ENCODE data around the gene EXOC5.
A peak's percentile ranks its signal among the peaks of the same experiment; 100 is the strongest.
"Not testable (repeated sequence)": the region's sequence is repeated elsewhere in the genome, so short reads cannot be mapped to it uniquely, and the experiment has no call there.

Gene EXOC5

DNA sequence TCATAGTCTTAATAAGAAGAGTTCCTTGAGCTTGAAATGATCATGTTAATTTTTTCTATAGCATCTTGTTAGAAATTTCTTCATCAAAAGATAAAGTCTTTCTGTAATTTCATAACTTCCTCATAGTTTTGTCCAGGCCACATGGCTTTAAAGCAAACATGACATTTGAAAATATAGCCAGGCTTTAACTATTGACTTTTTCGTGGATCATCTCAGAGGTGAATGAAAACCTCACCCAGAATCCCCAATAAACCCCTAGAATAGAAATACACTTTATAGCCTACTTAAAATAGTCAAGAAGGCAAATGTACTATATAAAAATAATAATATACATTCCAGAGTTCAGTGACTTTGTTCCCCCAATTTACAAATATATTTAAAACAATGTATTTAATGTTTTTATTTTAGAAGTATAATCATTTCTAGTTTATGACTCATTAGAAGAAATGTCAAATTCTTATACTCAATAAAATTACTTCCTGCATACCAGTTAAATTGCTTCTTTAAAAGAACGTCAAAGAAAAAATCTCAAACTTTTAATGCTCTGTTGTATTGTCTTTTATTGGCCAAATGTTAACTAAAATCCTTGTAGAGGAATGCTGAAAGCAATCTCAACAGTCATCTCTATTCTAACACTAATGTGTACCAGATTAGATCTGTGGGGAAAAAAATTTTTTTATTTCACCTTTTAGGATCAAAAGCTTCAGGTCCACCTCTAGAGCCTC is 21.6 kb downstream of the EXOC5 start:
- no peak for DNase-seq

DNA sequence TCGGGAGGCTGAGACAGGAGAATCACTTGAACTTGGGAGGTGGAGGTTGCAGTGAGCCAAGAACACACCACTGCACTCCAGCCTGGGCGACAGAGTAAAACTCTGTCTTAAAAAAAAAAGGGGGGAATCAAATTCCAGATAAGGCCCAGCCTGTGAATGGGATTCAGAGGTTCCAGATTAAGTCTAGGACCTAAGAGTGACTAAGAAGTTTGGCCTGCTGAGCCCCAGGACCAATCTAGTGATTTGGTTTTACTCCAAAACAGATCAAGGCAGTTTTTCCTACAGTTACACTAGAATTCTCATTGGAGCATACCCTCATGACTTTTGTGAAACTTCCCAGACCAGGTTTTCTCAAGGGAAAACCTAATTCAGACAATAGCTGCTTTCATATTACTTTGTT is 22.8 kb downstream of the EXOC5 start:
- no peak for DNase-seq

- DNase-seq = no peak
Observed at GRCh38 chr14:57244106-57244505, 24.6 kb downstream of the EXOC5 start.

DNA sequence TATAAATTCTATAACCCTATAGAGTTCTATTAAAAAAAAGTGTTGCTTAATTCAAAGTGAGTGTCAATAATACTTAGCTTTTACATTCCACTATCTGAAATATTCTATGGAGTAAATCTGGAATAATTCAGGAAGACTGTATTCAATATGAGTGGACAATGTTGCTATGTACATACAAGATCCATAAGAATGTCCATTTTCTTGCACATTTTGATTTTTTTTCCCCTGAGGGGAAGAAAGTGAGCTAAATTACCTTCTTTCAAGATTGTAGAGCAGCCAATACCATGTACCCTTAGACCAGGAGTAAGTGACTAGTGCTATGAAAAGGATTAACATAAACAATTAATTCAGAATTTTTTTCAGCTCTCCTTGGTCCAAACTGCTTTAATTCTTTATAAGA is 25.4 kb downstream of the EXOC5 start:
- no peak for DNase-seq

DNA sequence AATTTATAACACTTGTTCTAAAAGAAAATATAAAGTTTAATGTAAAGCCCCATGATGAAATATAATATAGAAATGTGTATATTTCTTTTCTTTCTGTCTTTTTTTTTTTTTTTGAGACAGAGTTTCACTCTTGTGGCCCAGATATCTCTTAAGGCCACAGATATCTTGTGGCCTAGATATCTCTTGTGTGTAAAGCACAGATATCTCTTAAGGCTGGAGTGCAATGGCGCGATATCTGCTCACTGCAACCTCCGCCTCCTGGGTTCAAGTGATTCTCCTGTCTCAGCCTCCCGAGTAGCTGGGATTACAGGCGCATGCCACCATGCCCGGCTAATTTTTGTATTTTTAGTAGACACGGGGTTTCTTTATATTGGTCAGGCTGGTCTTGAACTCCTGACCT is 28.6 kb downstream of the EXOC5 start:
- DNase-seq = not testable (repeated sequence)

- DNase-seq = no peak
Observed at GRCh38 chr14:57232006-57232405, 36.7 kb downstream of the EXOC5 start.

- DNase-seq = not testable (repeated sequence)
Observed at GRCh38 chr14:57228320-57228719, 40.4 kb downstream of the EXOC5 start.

- no peak for DNase-seq
Observed at GRCh38 chr14:57227083-57227482, 41.6 kb downstream of the EXOC5 start.

GRCh38 chr14:57221931-57222330 is 46.8 kb downstream of the EXOC5 start:
- no peak for DNase-seq

GRCh38 chr14:57212919-57213318 is 55.8 kb downstream of the EXOC5 start:
- DNase-seq = no peak

GRCh38 chr14:57209561-57209960 is 59.1 kb downstream of the EXOC5 start:
- DNase-seq = no peak

DNA sequence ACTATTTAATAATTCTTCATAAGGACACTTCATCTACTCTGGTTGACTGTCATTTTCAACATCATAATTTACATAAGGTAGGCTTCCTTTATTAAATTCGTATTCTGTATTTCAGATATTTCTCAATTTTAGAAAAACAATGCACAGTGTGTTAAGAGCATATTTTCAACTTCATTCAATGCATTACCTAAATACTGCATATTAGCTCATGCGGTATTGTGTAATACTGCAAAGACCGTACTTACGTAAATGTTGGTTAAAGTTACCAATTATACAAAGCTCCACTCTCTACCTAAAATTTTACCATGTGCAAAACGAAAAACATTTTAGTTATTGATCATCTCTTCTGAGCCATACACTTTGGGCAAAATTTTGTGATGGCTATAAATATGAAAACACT is 62.8 kb downstream of the EXOC5 start:
- DNase-seq = no peak

GRCh38 chr14:57202672-57203071 is 66.0 kb downstream of the EXOC5 start:
- DNase-seq = peak in 1 of 3 experiments; percentile 46

DNA sequence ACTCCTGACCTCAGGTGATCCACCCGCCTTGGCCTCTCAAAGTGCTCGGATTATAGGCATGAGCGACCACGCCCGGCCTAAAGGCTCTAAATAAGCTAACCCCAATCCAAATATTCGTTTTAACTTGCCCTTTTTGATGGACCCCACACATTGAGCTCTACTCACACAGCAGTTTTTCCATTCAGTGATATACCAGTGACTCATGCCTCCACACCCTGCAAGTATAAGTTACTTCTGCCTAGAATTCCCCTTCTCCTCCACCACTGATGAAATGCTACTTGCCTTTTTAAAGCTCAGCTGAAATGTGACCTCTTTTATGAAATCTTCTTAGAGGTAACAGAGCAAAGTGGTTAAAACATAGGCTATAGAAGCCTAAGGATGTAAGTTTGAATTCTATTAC is 68.8 kb downstream of the EXOC5 start:
- DNase-seq = no peak

DNA sequence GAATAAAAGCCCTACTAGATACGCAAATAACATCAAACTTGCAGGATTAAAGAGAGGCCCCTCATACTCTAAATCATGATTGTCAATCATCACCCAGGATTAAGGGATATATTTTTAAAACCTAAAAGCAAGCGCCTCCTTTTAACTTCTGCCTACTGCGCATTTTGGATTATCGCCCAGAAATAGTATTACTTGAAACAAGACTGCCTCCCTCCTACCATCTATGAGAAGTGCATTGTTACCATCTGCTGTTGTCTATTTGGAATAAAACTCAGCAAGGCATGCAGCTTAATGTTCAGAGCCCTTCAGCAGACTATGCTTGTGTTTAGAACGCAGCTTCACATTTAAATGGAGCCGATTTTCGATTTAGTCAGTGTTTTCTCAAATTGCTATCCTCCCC is 79.6 kb downstream of the EXOC5 start:
- DNase-seq = peak; percentile 26 to 83 (median 53)

GRCh38 chr14:57182760-57183503 is 85.8 kb downstream of the EXOC5 start:
- peak; percentile 45 to 76 (median 48) for DNase-seq

DNA sequence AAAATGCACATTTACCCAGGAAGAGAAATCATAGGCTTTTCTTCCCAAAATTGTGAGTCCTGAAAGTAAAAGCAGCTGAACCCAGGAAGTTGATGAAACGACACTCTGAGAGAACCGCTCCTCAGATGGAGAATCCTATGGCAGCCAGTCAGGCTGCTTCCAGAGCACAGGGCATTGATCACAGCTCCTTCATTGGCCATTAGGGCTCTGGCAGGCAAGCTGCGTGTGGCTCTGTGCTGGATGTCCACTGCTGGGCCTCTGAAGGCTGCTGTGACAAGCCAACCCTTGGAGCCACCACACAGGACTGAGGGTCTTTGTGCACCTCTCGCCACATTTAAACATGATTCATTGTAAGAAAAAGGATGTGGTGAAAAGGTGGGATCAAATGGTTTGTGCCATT is 89.4 kb downstream of the EXOC5 start:
- no peak for DNase-seq

- DNase-seq = no peak
Observed at GRCh38 chr14:57174466-57174865, 94.2 kb downstream of the EXOC5 start.

GRCh38 chr14:57171903-57172302 is 96.8 kb downstream of the EXOC5 start:
- no peak for DNase-seq

- DNase-seq = no peak
Observed at GRCh38 chr14:57171363-57171762, 97.3 kb downstream of the EXOC5 start.

DNA sequence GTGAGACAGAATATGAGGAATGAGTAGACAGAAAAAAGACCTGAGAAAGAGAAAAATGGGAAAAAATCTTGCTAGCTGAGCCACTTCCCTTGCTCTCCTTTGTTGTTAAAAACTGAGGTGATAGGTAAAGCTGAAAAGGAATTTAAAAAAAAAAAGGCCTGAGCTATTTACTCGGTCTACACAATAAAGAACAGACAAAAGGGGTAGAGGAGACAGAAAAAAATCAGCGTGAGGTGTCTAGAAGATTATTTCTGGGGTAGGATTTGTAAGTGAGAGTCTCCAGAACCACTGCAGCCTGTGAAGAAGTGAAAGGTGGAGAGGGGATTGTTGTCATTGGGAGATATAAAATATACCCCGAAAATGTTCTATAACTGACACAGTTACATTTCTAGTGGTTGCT is 98.8 kb downstream of the EXOC5 start:
- DNase-seq = no peak

DNA sequence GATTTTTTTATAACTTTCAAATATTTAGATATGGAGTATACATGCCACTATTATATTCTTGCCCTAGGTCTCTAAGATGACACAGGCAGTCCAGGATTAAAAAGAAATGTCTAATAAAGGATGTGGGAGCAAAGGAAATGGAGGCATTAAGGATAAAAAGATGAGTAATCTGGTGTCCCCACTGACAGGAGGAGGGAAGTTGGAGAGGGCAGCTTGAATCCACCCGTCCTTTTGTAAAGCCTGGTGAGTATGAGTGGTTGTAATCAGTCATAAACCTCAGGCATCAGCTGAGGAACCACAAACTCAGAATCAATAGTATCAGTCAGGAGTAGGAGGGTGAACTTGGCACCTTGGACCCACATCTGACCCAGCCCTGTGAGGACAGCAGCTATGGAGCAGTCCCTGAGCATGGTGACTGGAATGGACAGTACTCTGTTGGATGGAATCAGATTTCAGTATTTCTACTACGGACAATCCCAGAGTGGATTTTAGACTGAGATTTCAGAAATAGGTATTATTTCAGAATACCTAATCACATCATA is 100.5 kb downstream of the EXOC5 start:
- no peak for DNase-seq

DNA sequence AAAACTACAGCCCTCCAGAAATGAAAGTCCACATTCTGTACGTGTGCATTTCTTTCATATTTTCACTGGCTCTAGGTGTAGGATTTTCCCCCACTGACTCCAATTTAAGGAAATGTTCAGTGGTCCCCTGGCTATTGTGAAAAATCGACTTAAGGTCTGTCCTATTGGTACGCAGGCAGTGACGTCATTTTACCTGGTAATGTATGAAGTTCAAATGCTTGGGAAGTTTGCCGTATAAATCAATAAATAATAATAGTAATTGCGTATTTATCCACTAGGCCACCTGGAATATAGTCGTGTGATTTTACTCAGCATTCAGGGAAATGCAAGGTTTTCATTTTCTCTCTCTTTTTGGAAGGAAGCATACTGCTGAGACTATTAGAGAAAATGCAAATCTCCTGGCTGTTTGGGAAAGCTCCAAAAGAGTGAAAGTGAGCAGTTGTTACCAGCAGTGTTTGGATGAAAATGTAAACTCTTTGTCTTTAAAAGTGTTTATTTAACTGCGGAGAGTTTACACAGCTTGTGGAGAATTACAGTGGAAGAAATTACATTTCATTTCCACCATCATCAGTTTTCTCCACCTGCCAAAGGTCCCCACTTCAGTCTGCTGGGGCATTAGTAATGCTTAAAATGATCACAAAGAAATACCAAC is 107.0 kb downstream of the EXOC5 start:
- peak in 2 of 3 experiments; percentile 55 to 86 for DNase-seq

- DNase-seq = no peak
Observed at GRCh38 chr14:57160333-57160732, 108.4 kb downstream of the EXOC5 start.

Measured in NCI-H1417 (cell line).